NCI-H1694 treated with DMSO at 0.1 percent for 48 hours (cell line): Measurements from ENCODE around the gene SOX2.

Source experiments
- DNase-seq: peaks from one replicate; lab custom pipeline; 2025; lab: John Stamatoyannopoulos, UW

The SOX2 gene

GRCh38 chr3:181704421-181705085 lies 7.2 kb upstream of the SOX2 start:
- no peak for DNase-seq

- no peak for DNase-seq
Measured at GRCh38 chr3:181705086-181705480, 6.6 kb upstream of the SOX2 start.

- DNase-seq = no peak
Measured at GRCh38 chr3:181707980-181708379, 3.7 kb upstream of the SOX2 start.

GRCh38 chr3:181709537-181710279 lies 2.0 kb upstream of the SOX2 start:
- DNase-seq = peak; percentile 72

- no peak for DNase-seq
Measured at GRCh38 chr3:181710345-181711291, 1.1 kb upstream of the SOX2 start.

GRCh38 chr3:181712226-181712552 lies 464 bp downstream of the SOX2 start:
- no peak for DNase-seq

GRCh38 chr3:181712553-181713279 lies 991 bp downstream of the SOX2 start:
- no peak for DNase-seq

GRCh38 chr3:181713280-181713647 lies 1.5 kb downstream of the SOX2 start:
- no peak for DNase-seq

- no peak for DNase-seq
Measured at GRCh38 chr3:181713676-181714612, 2.2 kb downstream of the SOX2 start.

GRCh38 chr3:181715571-181716340 lies 4.0 kb downstream of the SOX2 start:
- no peak for DNase-seq

- no peak for DNase-seq
Measured at GRCh38 chr3:181716966-181717365, 5.2 kb downstream of the SOX2 start.

GRCh38 chr3:181717549-181718171 lies 5.9 kb downstream of the SOX2 start:
- no peak for DNase-seq

- DNase-seq = no peak
Measured at GRCh38 chr3:181718369-181718768, 6.6 kb downstream of the SOX2 start.

- DNase-seq = no peak
Measured at GRCh38 chr3:181718987-181719911, 7.5 kb downstream of the SOX2 start.

GRCh38 chr3:181719991-181720680 lies 8.4 kb downstream of the SOX2 start:
- no peak for DNase-seq

- DNase-seq = no peak
Measured at GRCh38 chr3:181721046-181721875, 9.5 kb downstream of the SOX2 start.

GRCh38 chr3:181722156-181722555 lies 10.4 kb downstream of the SOX2 start:
- DNase-seq = no peak
